Breast epithelium (tissue), 3 donors: ENCODE measurements around the gene ALDOB.

Source experiments
- POLR2A ChIP-seq: fragments of 450-650 bp; IDR thresholded peaks from one replicate; pipeline ENCODE4 v1.6.1; 2016; ENCODE audit warnings: antibody characterized with exemption, mild to moderate bottlenecking, moderate library complexity
- TF ChIP-seq, protein P1 (sequence below), 3 donors: fragments of 450-650 bp; IDR thresholded peaks; one replicate each; pipeline ENCODE4 v1.5.1; 2016 to 2017; ENCODE audit warnings: antibody characterized with exemption in 3 of 3, mild to moderate bottlenecking in 3 of 3, moderate library complexity in 3 of 3

DNA sequence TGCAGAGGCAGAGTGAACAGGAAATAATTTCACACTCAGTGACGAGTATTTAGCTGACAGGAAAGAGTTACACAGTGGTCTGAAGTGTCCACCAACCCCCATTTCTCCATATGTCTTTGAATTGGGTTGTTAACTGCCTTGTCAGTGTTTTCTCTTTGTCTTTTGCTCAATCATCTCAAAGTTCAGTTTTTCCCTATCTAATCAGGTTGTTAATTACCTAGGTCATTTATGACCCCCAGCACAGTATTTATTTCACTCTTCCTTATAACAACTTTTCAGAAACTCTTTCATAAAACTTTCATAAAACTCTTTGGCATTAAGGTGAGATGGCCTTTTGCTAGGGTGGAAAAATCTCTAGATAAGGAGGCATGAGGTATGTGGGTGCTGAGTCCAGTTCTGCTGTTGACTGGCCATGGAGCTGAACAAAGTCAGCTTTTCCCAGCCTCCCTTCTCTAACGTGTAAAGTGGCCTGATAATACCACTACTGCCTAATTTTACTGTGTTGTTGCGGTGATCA is 5.2 kb upstream of the ALDOB start:
- TF ChIP-seq, protein P1, sequence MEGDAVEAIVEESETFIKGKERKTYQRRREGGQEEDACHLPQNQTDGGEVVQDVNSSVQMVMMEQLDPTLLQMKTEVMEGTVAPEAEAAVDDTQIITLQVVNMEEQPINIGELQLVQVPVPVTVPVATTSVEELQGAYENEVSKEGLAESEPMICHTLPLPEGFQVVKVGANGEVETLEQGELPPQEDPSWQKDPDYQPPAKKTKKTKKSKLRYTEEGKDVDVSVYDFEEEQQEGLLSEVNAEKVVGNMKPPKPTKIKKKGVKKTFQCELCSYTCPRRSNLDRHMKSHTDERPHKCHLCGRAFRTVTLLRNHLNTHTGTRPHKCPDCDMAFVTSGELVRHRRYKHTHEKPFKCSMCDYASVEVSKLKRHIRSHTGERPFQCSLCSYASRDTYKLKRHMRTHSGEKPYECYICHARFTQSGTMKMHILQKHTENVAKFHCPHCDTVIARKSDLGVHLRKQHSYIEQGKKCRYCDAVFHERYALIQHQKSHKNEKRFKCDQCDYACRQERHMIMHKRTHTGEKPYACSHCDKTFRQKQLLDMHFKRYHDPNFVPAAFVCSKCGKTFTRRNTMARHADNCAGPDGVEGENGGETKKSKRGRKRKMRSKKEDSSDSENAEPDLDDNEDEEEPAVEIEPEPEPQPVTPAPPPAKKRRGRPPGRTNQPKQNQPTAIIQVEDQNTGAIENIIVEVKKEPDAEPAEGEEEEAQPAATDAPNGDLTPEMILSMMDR (IDR thresholded peaks at IDR 0.05): no peak
- no peak for TF ChIP-seq POLR2A
